Measurements from ENCODE around the gene MALRD1.

Gene MALRD1

GRCh38 chr10:19111501-19112267 is 63.1 kb downstream of the MALRD1 start:
- no peak for DNase-seq

GRCh38 chr10:19117438-19117837 is 68.8 kb downstream of the MALRD1 start:
- no peak for DNase-seq

DNA sequence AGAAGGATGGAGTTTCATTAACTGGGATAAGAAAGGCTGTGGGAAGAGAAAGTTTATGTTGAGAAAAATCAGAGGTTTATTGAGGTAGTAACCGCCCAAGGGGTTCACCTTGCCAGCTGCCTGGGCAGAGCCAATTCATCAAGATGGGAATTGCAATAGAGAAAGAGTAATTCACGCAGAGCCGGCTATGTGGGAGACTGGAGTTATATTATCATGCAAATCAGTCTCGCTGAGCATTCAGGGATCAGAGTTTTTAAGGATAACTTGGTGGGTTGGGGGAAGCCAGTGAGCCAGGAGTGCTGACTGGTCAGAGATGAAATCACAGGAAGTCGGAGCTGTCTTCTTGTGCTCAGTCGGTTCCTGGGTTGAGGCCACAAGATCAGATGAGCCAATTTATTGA is 70.6 kb downstream of the MALRD1 start:
- DNase-seq: no peak

DNA sequence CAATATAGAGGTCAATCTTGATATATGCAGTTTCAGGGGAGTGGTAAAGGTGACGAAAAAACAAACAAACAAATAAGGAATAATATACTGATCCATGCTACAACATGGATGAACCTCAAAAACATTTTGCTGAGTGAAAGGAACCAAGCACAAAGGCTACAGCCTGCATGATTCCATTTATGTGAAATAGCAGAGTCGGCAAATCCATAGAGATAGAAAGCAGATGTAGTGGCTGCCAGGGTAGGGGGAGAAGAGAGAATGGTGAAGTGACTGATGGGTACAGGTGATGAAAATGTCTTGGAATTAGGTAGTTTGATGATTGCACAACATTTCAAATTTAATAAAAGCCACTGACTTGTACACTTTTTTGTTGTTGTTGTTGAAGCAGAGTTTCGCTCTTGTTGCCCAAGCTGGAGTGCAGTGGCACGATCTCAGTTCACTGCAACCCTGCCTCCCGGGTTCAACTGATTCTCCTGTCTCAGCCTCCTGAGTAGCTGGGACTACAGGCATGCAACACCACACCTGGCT is 71.8 kb downstream of the MALRD1 start:
- DNase-seq: no peak

GRCh38 chr10:19133992-19134391 is 85.4 kb downstream of the MALRD1 start:
- no peak for DNase-seq

DNA sequence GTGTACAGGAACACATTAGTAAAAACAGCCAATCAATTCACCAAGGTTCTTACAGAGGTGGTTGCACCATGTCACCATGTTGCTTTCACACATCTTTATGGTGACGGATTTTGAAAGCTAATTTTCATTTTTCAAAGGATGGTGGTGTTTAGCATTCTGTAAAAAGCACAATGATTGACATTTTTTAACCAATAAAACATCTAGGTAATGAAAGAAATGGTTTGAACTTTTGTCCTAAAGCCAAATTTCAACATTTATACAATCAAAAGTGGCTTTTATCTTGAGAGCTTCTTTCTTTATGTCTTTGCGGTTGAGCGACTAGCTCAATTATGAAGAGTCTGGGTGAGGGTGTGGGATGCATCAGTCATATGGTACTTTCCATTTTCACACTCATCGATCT is 94.4 kb downstream of the MALRD1 start:
- no peak for DNase-seq

DNA sequence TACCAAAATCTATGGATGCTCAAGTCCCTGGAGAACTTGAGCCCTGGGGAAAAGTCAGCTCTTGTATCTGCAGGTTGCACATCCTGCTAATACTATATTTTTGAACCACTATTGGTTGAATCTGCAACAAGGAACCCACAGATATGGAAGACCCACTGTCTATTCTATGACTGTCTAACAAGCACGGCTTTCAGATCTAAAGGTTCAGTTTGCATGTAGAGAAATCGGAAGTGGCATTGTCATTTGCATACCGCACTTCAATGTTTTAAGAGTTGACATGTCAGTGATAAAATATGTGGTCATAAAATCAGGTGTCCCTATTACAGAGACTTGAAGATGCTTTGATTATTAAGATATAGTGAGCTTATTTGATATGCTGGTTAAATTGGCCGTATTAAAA is 95.6 kb downstream of the MALRD1 start:
- DNase-seq: no peak

- no peak for DNase-seq
Observed at GRCh38 chr10:19154375-19154774, 105.8 kb downstream of the MALRD1 start.

- no peak for DNase-seq
Observed at GRCh38 chr10:19158358-19158757, 109.8 kb downstream of the MALRD1 start.

DNA sequence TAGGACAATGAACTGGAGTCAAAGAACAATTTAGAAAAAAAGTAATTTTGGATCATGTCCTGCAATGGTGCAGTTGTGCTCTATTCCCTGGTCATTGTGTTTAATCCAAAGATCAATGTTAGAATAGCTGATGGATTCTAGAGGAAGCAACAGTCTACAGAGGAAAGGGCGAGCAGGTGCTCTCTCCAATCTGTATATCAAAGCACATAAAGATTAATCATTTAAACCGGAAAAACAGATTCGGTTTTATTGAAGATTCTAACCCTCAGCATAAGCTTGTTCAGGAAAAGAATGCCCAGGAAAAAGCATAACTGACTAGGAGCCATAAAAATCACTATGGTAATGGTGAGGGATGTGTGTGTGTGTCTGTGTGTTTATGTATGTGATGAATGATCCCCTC is 110.3 kb downstream of the MALRD1 start:
- no peak for DNase-seq

DNA sequence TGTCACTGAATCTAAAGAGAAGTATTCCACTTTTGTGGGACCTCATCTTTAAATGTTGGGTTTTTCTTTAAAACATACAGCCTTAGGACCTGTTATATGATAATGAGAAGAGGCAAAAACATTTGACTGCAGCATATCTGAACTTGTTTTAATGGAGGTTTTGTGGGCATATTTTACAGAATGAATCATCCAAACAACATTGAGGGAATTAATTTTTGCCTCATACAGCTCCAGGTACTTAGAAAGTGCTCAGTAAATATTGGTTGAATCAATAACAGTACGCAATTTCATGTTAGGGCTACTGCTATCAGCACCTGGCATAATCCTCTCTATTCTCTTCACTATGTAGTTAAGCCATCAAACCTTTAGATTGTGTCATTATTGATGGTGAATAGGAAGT is 115.9 kb downstream of the MALRD1 start:
- DNase-seq: no peak

GRCh38 chr10:19168584-19168983 is 120.0 kb downstream of the MALRD1 start:
- no peak for DNase-seq

DNA sequence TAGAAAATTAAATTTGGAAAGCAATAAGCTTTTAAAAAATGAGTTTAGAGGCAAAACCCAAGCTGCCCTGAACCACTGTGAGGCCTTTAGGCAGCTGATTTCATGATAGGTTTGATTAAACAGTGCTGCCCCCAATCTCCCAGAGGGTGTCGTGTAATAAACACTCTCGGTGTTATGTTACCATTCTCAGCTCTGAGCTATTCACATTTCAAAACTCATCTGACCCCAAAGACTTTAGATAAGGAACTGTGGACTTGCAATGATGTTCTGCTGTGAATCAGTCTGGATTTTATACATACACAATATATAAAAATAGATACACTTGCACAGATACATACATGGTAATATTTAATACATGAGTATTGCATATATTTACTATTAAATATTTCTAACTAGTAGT is 120.4 kb downstream of the MALRD1 start:
- DNase-seq: no peak

DNA sequence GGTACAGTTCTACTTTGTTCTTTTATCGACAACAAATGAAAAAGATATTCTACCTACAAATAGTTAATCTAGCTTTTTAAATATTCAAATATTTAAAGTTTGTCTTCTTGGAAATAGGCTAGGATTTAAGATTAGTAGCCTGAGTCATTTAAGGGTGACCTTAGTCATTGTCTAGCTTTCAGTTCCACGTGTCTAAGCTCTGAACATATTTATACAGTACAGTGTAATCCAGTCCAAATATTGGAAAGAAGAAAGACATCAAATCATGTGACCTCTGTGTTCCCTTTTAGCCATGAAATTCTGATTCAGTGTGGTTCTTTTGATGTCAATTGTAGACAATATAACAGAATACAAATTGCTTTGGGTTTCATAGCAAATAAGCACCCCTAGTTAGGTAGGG is 121.1 kb downstream of the MALRD1 start:
- no peak for DNase-seq

- no peak for DNase-seq
Observed at GRCh38 chr10:19178675-19179074, 130.1 kb downstream of the MALRD1 start.

DNA sequence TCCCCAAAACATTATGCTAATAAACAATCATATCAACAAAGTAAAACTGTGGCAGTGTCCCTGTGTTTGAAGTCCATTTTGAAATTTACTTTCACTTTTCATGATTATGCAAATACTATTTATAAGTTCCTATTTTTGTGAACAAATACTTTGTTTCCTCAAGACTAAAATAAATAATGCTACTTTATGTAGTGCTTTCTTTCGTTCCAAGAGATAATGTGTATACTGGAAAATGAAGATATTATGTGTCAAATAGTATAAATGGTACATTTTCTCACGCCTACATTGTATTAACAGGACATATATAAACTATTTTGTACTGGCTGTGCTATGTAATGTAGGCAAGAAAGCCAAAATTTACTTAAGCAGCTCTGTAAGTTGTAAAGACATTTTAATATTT is 136.3 kb downstream of the MALRD1 start:
- no peak for DNase-seq

DNA sequence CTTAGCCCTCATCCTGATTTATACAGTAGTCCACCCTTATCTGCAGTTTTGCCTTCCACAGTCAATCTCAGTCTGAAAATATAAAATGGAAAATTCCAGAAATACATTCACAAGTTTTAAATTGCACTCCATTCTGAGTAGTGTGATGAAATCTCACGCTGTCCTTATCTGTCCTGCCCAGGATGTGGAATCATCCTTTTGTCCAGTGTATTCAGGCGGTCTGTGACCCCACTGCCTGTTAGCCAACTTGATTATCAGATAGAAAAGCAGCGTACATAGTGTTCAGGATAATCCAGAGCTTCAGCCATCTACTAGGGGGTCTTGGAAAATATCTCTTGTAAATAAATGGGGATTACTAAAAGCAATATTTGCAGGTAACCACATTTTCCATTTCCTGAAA is 146.3 kb downstream of the MALRD1 start:
- DNase-seq: peak; percentile 1 to 30

DNA sequence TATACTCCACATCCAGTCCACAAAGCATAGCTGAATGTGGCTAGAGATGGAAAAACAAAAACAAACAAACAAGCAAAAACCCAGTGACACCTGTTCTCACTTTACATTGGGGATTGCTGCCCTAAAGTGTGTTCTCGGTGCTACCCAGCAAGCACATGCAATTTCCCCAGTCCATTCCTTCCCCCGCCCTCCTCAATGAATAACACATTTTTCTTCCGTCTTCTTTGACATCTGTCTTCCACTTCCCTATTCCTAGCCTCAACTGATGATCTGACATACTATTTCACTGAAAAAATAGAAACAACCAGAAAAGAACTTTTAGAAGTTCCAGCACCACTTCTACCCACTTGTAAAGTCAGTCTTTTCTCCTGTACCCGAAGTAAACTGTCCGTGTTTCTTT is 147.1 kb downstream of the MALRD1 start:
- no peak for DNase-seq

DNA sequence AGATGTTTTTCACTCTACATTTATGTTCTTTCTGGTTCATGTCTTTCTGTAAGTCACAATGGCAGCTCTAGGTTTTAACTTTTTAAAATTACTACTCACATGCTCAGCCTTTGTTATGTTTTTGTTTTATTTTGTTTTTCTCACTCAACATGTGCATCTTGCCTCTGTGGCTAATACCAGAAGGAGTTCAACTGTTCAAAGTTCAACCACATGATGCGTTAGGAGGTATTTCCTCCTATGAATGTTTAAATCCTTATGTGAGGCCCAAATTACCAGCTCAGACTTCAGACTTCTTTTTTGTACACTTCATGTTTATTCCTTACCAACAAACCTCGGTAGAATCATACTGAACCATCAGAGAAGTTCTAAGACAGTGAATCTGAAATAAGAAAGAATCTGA is 151.6 kb downstream of the MALRD1 start:
- DNase-seq: no peak

- no peak for DNase-seq
Observed at GRCh38 chr10:19204246-19204917, 155.8 kb downstream of the MALRD1 start.

DNA sequence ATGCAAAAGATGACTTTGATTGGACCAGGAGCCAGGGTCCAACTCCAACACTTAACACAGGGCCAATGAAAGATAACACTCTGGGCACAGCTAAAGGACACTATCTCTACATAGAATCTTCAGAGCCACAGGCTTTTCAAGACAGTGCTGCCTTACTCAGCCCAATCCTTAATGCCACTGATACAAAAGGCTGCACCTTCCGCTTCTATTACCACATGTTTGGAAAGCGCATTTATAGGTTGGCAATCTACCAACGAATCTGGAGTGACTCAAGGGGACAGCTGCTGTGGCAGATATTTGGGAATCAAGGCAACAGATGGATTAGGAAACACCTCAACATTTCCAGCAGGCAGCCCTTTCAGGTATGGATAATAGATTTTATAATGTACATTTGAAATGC is 160.7 kb downstream of the MALRD1 start:
- DNase-seq: no peak

GRCh38 chr10:19212590-19212989 is 164.0 kb downstream of the MALRD1 start:
- DNase-seq: no peak

GRCh38 chr10:19221216-19221615 is 172.6 kb downstream of the MALRD1 start:
- DNase-seq: no peak

GRCh38 chr10:19226025-19226424 is 177.4 kb downstream of the MALRD1 start:
- no peak for DNase-seq

- DNase-seq: no peak
Observed at GRCh38 chr10:19231034-19231433, 182.4 kb downstream of the MALRD1 start.

Data from SW 1271 (cell line).